ENCODE data around the gene ETNK1.

DNA sequence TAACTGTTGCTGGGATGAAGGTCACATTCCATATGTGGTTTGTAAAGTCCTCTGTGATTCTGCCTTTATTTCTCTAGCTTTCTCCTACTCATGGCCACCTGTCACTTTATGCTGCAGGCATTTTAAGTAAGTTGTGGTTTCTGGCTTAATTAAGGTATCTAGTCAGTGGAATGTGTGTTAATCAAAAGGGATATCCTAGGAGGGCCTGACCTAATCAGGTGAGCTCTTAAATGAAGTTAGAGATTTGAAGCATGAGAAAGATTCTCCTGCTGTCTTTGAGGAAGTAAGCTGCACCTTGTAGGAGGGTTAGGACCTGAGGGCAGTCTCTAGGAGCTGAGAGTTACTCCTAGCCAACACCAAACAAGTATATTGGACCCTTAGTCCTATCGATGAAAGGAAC lies 90.3 kb downstream of the ETNK1 start:
- TF ChIP-seq, protein P1, sequence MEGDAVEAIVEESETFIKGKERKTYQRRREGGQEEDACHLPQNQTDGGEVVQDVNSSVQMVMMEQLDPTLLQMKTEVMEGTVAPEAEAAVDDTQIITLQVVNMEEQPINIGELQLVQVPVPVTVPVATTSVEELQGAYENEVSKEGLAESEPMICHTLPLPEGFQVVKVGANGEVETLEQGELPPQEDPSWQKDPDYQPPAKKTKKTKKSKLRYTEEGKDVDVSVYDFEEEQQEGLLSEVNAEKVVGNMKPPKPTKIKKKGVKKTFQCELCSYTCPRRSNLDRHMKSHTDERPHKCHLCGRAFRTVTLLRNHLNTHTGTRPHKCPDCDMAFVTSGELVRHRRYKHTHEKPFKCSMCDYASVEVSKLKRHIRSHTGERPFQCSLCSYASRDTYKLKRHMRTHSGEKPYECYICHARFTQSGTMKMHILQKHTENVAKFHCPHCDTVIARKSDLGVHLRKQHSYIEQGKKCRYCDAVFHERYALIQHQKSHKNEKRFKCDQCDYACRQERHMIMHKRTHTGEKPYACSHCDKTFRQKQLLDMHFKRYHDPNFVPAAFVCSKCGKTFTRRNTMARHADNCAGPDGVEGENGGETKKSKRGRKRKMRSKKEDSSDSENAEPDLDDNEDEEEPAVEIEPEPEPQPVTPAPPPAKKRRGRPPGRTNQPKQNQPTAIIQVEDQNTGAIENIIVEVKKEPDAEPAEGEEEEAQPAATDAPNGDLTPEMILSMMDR (IDR thresholded peaks at IDR 0.05) = no peak
- TF ChIP-seq EP300 (IDR thresholded peaks at IDR 0.05) = no peak
- TF ChIP-seq POLR2AphosphoS5 (IDR thresholded peaks at IDR 0.05) = no peak
- TF ChIP-seq POLR2A (IDR thresholded peaks at IDR 0.05) = no peak

Measured in sigmoid colon (tissue), 4 donors.